OCI-LY7 (cell line): ENCODE data around the gene C19orf73.
"Not testable (repeated sequence)": the region's sequence is repeated elsewhere in the genome, so short reads cannot be mapped to it uniquely, and the experiment has no call there.

Source experiments
- EZH2phosphoT487 ChIP-seq: fragments of 200-600 bp; sonication (generic); IDR thresholded peaks from 2 replicates; pipeline ENCODE4 v1.6.1; 2018; ENCODE audit warnings: low read depth, borderline replicate concordance, mild to moderate bottlenecking, mixed run types, antibody characterized with exemption, low read length, moderate library complexity, mixed read lengths
- TF ChIP-seq, protein P1 (sequence below): fragments of 200-600 bp; sonication (generic); conservative IDR thresholded peaks from 2 replicates; pipeline ENCODE4 v1.5.1; 2014; ENCODE audit warnings: mild to moderate bottlenecking, antibody characterized with exemption, low read length, moderate library complexity, mixed read lengths

- TF ChIP-seq, protein P1, sequence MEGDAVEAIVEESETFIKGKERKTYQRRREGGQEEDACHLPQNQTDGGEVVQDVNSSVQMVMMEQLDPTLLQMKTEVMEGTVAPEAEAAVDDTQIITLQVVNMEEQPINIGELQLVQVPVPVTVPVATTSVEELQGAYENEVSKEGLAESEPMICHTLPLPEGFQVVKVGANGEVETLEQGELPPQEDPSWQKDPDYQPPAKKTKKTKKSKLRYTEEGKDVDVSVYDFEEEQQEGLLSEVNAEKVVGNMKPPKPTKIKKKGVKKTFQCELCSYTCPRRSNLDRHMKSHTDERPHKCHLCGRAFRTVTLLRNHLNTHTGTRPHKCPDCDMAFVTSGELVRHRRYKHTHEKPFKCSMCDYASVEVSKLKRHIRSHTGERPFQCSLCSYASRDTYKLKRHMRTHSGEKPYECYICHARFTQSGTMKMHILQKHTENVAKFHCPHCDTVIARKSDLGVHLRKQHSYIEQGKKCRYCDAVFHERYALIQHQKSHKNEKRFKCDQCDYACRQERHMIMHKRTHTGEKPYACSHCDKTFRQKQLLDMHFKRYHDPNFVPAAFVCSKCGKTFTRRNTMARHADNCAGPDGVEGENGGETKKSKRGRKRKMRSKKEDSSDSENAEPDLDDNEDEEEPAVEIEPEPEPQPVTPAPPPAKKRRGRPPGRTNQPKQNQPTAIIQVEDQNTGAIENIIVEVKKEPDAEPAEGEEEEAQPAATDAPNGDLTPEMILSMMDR, result not testable (repeated sequence)
- TF ChIP-seq EZH2phosphoT487, result not testable (repeated sequence)
Measured at GRCh38 chr19:49121841-49122240, 2.9 kb upstream of the C19orf73 start.
